Kidney capillary endothelial cell (primary cell): ENCODE results near the gene B9D1.

ENCODE experiments used
- DNase-seq: peaks from one replicate; pipeline ENCODE4 v3.0.0-alpha.2; 2018; ENCODE audit warnings: low spot score

The B9D1 gene

GRCh38 chr17:19362277-19363113 is at the start of gene B9D1:
TSS of gene B9D1 (minus strand) at chr17:19362723. CDS start at chr17:19362569, 154 bp downstream.
- DNase-seq: peak; percentile 86

GRCh38 chr17:19411631-19412030 is 49.1 kb upstream of the B9D1 start:
- DNase-seq: no peak

- no peak for DNase-seq
Observed at GRCh38 chr17:19410875-19411620, 48.5 kb upstream of the B9D1 start, which contains the start of gene RNF112. TSS of gene RNF112 (plus strand) at chr17:19411232. CDS start at chr17:19411409, 177 bp downstream.

- no peak for DNase-seq
Observed at GRCh38 chr17:19410091-19410490, 47.6 kb upstream of the B9D1 start.

GRCh38 chr17:19409509-19409908 is 47.0 kb upstream of the B9D1 start:
- DNase-seq: no peak

GRCh38 chr17:19409066-19409465 is 46.5 kb upstream of the B9D1 start:
- DNase-seq: no peak

- DNase-seq: no peak
Observed at GRCh38 chr17:19408346-19408710, 45.8 kb upstream of the B9D1 start.

GRCh38 chr17:19407601-19408345 is 45.2 kb upstream of the B9D1 start:
- no peak for DNase-seq

GRCh38 chr17:19405114-19405513 is 42.6 kb upstream of the B9D1 start:
- DNase-seq: no peak

GRCh38 chr17:19404264-19404663 is 41.7 kb upstream of the B9D1 start:
- DNase-seq: no peak

GRCh38 chr17:19403021-19403420 is 40.5 kb upstream of the B9D1 start:
- DNase-seq: no peak

GRCh38 chr17:19402171-19402570 is 39.6 kb upstream of the B9D1 start:
- DNase-seq: no peak

GRCh38 chr17:19401321-19402010 is 38.9 kb upstream of the B9D1 start:
- no peak for DNase-seq

- no peak for DNase-seq
Observed at GRCh38 chr17:19399750-19400450, 37.4 kb upstream of the B9D1 start.

GRCh38 chr17:19398301-19399181 is 36.0 kb upstream of the B9D1 start:
- DNase-seq: peak; percentile 71

GRCh38 chr17:19397556-19398041 is 35.1 kb upstream of the B9D1 start:
- no peak for DNase-seq

GRCh38 chr17:19392303-19392702 is 29.8 kb upstream of the B9D1 start:
- DNase-seq: no peak

GRCh38 chr17:19391432-19391831 is 28.9 kb upstream of the B9D1 start:
- DNase-seq: no peak

- no peak for DNase-seq
Observed at GRCh38 chr17:19390951-19391350, 28.4 kb upstream of the B9D1 start.
